H1 (cell line): Measurements from ENCODE around the gene TM4SF20.

ENCODE experiments used
- CEBPB ChIP-seq: IDR thresholded peaks from 2 replicates; pipeline ENCODE4 v1.6.1; 2012; ENCODE audit warnings: low read depth, low read length
- TAF1 ChIP-seq: IDR thresholded peaks from 2 replicates; pipeline ENCODE4 v1.6.1; 2011; ENCODE audit warnings: mild to moderate bottlenecking, low read depth, low read length

GRCh38 chr2:227360351-227360750 is 18.8 kb downstream of the TM4SF20 start:
- TF ChIP-seq CEBPB, result no peak
- TF ChIP-seq TAF1, result no peak
